AG04449 (cell line): ENCODE data around the gene SLC9C1.

Source experiments
- CTCF ChIA-PET: fragments of 350-600 bp; formaldehyde crosslinking; extraction: SDS; loops from one replicate; lab custom pipeline; 2021; ENCODE audit warnings: antibody characterized with exemption; lab: Yijun Ruan, JAX
- POLR2A ChIA-PET: fragments of 400-600, 350-600 bp; formaldehyde crosslinking; extraction: SDS; loops from one replicate; lab custom pipeline; 2020; ENCODE audit warnings: antibody characterized with exemption, inconsistent platforms; lab: Yijun Ruan, JAX
- DNase-seq: peaks from one replicate; pipeline ENCODE4 v3.0.0-alpha.2; 2010; ENCODE audit warnings: low read depth, low spot score
- H3K4me3 ChIP-seq: 2 replicates; pipeline ENCODE4 v1.5.1; 2011; ENCODE audit warnings: low read depth, mild to moderate bottlenecking, control low read depth, low read length
- TF ChIP-seq, protein P1 (sequence below): IDR thresholded peaks from one replicate; pipeline ENCODE4 v1.5.1; 2011; ENCODE audit warnings: mild to moderate bottlenecking, moderate library complexity, low read length, control low read depth, inconsistent platforms; ENCODE audit not compliant: insufficient read depth; ENCODE audit errors: missing control alignments

Gene SLC9C1

DNA sequence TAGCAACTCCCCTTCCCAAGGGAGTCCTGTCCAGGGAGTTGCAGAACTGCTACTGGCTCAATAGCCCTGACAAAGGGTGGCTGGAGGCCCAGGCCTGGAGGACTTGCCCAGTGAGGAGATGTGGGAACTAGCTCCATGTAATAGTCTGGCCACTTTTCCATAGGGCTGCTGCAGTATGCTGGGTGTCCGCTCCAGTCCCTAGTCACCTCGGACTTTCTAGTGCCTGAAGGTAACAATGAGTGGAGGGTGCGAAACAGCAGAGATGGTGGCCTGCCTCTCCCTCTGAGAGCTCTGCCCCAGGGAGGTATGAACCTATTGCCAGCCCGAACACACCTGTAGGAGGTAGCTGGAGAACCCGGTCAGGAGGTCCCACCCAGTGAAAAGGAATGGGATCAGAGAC, 119.0 kb downstream of the SLC9C1 start:
- POLR2A ChIA-PET: no interaction called here
- CTCF ChIA-PET: no interaction called here
- no peak for DNase-seq
- no peak overlapping the region for H3K4me3 ChIP-seq
- TF ChIP-seq, protein P1, sequence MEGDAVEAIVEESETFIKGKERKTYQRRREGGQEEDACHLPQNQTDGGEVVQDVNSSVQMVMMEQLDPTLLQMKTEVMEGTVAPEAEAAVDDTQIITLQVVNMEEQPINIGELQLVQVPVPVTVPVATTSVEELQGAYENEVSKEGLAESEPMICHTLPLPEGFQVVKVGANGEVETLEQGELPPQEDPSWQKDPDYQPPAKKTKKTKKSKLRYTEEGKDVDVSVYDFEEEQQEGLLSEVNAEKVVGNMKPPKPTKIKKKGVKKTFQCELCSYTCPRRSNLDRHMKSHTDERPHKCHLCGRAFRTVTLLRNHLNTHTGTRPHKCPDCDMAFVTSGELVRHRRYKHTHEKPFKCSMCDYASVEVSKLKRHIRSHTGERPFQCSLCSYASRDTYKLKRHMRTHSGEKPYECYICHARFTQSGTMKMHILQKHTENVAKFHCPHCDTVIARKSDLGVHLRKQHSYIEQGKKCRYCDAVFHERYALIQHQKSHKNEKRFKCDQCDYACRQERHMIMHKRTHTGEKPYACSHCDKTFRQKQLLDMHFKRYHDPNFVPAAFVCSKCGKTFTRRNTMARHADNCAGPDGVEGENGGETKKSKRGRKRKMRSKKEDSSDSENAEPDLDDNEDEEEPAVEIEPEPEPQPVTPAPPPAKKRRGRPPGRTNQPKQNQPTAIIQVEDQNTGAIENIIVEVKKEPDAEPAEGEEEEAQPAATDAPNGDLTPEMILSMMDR: no peak

DNA sequence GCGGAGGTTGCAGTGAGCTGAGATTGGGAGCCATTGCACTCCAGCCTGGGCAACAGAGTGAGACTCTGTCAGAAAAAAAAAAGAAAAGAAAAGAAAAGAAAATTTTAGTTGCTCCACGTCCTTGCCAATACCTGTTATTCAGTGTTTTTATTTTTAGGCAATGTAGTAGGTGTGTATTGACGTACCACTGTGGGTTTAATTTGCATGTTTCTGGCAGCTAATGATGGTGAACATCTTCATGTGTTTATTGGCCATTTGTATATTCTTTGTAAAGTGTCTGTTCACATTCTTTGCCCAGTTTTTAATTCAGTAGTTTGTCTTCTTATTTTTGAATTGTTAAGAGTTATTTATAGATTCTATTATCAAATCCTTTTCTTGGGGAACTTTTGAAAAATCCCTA, 122.9 kb downstream of the SLC9C1 start:
- TF ChIP-seq, protein P1: no peak
- ChIA-PET POLR2A (no interaction called here), CTCF (no interaction called here)
- no peak for DNase-seq
- no peak overlapping the region for H3K4me3 ChIP-seq

DNA sequence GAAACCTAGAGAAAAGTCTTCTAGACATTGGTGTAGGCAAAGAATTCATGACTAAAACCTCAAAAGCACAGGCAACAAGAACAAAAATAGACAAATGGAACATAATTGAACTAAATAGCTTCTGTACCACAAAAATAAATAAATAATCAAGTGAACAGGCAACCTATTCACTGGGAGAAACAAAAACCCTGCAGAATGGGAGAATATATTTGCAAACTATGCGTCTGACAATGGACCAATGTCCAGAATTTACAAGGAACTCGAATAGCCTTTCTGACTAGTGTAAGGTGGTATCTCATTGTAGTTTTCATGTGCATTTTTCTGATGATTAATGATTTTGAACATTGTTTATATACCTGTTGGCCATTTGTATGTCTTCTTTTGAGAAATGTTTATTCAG, 124.0 kb downstream of the SLC9C1 start:
- no peak overlapping the region for H3K4me3 ChIP-seq
- CTCF ChIA-PET: interaction anchor here (1.1 to 1.3 kb wide), 2 partner anchors 31 to 33 kb away, joined by 3 read pairs; no protein-coding TSS in a partner anchor
- TF ChIP-seq, protein P1: no peak
- DNase-seq: no peak
- POLR2A ChIA-PET: interaction anchor here (0.5 kb wide), 1 partner anchor 33 kb away, joined by 3 read pairs; no protein-coding TSS in a partner anchor

DNA sequence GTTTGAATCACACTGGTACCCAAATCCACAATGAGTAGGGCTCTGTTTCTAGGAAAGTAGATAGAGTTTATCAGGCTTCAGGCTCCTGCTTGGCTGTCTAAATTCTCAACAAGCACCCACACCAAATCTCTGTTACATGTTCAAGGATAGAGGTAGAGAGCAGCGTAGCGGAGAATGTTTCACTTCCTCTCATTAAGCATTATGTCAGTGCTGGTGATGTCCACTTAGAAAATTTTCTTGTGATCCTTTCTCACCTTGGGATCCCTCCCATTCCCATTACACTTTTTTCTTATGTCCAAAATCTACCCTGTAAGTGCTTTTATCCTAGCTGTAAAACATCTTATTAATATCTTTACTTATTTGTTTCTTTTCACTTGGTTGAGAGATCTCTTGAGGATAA, 126.3 kb downstream of the SLC9C1 start:
- H3K4me3 ChIP-seq: no peak overlapping the region
- TF ChIP-seq, protein P1: no peak
- CTCF ChIA-PET: no interaction called here
- DNase-seq: no peak
- POLR2A ChIA-PET: no interaction called here

DNA sequence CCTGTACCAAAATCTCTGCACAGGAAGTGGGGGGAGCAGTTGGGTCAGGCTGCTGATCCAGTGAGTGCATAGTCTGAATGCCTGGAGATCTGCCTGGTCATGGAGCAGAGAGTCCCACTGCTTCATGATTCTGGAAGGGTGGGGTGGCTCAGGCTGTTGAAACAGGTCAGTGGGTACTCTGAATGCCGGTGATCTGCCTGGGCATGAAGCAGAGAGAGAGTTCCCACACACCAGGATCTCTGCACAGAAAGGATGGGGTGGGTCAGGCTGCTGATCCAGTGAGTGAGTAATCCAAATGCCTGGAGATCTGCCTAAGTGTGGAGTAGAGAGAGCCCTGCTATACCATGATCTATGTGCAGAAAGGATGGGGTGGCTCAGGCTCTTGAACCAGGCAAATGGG, 144.9 kb downstream of the SLC9C1 start:
- TF ChIP-seq, protein P1: no peak
- no peak for DNase-seq
- CTCF ChIA-PET: interaction anchor here (1.4 kb wide), 1 partner anchor 10 kb away, joined by 7 read pairs; no protein-coding TSS in a partner anchor
- POLR2A ChIA-PET: no interaction called here
- no peak overlapping the region for H3K4me3 ChIP-seq

DNA sequence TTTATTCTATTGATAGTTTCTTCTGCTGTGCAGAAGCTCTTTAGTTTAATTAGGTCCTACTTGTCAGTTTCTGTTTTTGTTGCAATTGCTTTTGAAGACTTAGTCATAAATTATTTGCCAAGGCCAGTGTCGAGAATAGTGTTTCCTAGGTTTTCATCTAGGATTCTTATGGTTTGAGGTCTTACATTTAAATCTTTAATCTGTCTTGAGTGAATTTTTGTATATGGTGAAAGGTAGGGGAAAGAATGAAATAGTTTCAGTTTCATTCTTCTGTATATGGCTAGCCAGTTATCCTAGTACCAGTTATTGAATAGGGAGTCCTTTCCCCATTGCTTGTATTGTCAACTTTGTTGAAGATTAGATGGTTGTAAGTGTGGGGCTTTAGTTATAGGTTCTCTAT, 150.3 kb downstream of the SLC9C1 start:
- CTCF ChIA-PET: no interaction called here
- TF ChIP-seq, protein P1: no peak
- POLR2A ChIA-PET: no interaction called here
- DNase-seq: no peak
- no peak overlapping the region for H3K4me3 ChIP-seq
